HG03039 (cell line): ENCODE data around the gene C16orf74.

ENCODE experiments used
- ATAC-seq: cut with Tn5 transposase; IDR thresholded peaks from one replicate; pipeline ENCODE4 v1.9.1; 2021; ENCODE audit warnings: mild to moderate bottlenecking, moderate library complexity; ENCODE audit not compliant: unreplicated experiment

Gene C16orf74

DNA sequence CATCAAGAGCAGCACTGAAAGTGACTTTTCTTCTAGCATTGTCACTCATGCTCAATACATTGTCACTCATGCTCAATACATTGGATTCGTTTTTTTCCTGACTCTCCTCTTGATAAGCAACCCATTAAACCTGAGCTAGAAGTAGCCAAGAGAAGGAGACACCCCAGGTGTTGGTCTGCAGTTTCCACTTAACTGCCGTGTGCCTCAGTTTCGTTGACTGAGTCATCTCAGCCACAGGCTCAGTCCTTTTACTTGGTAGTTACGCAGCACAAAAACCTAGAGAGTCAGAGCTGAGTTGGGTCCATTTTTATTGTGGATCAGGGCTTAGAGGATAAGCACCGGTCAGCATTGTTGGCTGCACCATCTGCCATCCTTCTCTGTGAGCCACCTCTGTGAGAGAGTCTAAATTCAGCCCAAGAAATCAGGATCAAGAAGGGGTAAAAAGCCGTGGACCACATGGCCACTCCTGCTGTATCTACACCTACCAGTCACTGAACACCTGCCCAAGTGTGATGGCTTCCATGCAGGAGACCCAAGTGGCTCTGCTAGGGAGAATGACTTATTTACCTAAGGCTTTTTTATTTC, 73.4 kb downstream of the C16orf74 start:
- ATAC-seq = no peak

DNA sequence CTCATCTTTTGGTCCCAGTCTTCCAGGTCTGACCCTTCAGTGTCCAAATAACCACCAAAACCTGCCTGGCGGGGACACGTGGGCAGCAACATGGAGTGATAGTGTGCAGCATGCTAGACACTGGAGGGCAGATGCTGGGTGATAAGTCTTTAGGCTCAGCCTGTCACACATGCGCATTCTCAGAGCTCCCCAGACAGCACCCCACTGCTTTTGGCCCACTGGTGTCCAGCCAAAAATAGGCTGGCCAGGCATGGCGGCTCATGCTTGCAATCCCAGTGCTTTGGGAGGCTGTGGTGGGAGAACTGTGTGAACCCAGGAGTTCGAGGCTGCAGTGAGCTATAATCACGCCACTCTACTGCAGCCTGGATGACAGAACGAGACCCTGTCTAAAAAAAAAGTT, 74.4 kb downstream of the C16orf74 start:
- ATAC-seq = no peak

DNA sequence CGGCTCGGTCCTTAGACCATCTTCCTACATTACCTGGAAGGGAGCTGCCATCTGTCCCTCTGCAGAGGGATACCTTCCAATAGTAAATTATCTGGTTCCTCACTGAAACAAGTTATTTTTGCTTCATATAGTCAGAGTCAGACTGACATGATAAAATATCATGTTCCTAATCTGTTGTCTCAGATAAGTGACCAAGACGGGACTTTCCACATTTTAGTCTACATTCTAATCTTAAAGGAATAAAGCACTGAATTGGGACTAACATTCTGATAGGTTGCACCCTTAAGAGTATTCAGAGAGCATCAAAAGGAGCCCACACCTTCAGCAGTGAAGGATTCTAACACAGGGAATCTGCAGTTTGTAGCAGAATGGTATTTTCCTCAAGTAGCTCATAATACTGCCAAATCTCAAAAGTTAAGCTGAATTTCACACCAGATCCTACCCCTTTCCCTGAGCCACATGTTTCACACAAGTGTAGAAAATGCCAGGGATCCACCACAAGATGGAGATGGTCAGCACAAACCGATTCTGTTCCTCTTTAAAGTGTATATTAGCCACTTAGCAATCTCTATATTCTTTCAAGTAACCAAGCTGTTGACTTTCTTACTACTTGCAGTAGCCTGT, 75.5 kb downstream of the C16orf74 start:
- ATAC-seq = no peak

DNA sequence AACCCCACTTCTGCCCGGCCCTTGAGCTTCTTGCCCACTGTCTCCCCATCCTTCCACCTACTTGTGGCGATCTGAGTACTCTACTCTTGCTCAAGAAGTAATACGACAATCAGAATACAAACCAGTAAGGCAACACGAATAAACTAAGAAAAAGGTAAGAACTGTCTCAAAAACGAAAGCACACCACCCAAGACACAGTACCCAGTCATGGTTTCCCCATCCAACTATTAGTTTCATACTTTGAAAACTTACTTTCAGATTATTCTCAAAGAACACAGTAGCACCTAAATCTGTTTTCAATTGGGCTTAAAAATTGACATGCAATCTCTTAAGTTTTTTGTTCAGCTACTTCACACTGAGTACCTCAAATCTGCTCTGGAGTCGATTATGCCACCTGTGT, 76.1 kb downstream of the C16orf74 start:
- ATAC-seq = no peak

DNA sequence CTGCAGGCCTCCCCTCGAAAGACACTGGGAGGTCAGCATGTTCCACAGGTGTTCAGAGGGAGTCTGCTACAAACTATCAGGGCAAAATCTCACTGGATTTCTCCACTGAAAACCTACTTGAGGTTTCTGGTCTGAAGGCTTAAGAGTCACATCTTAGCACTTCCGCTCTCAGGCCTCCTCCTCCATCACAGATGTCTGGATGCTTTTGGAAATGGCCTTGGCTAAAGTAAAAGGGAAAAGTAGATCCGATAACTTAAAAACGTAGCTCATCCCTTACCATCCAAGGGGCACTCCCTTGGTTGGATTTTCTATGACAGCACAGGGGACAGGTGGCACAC, 76.5 kb downstream of the C16orf74 start:
- ATAC-seq = no peak

DNA sequence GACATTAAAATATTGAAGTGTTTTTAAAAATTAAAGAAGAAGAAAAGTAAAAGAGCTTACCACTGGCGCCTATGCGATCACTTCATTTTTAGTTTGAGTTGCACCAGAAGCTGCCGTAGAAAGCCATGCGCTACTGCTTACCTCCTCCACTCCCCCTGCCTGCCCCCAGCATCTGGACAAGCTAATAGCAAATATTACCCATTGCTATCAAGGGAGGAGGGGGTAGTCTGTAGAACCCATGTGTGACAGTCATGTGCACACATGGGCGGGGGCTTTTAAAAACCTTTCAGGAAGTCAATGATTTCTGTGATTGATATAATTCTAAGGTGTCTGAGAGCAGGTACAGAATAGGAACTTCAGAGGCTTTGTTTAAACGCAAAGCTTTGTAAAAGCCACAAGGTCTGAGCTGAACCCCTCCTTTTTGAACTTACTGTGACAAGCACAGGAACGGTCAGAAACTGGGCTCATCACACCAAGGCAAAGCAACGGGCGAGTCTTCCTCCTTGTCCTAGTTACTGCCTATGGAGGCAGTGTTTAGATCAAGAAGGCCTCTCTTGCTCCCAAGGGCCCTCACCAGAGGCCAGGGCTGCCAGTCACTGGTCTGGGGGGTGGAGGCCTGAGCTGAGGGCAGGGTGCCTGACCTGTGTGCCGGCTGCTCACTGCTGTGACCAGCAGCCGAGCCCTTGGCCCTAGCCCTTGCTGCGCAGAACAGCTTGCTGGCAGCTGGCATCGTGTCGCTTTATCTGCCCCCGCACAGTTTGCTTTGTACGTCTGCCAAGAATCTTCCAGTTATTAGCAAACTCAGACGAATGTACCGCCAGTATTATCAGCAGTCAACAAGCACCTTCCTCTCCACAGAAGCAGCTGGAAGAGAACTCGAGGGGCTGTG, 77.1 kb downstream of the C16orf74 start:
- ATAC-seq = no peak

DNA sequence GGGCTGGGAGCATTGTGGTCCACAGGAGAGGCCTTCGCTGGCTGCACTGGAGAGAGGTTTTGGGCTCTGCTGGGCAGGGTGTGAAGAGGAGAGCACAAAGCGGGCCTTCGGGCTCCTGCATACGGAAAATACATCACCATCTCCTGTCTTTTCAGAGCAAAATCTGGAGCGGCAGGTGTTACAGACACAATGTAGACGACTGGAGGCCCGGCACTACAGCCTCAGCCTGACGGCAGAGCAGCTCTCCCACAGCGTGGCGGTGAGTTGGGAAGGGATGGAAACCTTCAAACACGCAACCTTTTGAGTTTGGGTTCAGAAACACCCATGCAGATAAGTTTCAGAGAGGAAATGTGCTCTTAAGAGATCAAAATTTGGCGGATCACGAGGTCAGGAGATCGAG, 80.1 kb downstream of the C16orf74 start:
- ATAC-seq = no peak

DNA sequence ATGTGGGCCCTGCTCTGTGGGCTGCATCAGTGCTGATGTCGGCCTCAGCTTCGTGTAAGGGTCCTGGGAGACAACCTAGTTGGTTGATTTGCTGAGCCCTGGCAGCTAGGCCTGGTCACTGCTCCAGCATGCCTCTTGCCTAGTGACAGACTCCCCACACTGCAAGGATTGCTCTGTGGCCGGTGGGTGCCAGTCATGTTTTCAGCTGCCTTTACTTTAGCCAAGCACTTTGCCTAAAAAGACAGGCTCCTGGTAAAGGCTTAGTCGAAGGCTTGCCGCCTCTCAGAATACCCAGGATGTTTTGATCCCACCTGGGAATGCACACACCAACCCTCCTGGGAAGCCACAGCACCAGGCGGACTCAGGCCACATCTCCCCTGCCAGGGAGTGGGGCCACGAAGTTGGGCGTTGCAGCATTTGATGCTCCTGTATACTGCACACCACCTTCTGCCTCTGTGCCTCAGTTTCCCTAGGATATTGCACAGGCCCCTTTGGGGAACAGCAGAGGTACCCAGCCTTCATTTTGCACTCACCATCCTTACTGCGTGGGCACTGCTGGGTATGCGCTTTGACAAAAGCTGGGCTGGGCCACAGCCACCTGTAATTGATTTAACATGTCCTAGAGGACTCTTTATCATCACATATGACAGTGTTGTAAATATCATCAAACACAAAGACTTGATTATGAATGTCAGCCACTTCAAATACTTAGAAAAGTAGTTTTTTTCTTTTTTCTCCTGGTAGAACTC, 82.0 kb downstream of the C16orf74 start:
- ATAC-seq = no peak

DNA sequence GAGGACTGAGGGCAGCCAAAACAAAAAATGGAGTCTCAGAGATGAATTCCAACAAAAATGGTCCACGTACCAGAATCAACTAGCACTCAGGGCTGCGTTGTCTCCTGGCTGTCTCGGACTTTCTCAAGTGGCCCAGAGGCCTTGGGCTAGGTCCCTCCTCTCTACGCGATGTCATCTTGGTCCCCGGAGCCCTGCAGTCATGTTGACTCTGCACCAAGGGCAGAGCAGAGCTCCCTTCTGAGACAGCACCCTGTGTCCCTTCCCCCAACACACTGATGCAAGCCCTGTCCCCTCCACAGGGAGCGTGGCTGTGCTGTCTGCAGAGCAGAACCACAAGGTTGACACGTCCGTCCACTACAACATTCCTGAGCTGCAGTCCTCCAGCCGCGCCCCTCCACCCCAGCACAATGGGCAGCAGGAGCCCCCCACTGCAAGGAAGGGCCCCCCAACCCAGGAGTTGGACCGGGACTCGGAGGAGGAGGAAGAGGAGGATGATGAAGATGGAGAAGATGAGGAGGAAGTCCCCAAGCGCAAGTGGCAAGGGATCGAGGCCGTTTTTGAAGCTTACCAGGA, 83.0 kb downstream of the C16orf74 start:
- ATAC-seq = no peak

DNA sequence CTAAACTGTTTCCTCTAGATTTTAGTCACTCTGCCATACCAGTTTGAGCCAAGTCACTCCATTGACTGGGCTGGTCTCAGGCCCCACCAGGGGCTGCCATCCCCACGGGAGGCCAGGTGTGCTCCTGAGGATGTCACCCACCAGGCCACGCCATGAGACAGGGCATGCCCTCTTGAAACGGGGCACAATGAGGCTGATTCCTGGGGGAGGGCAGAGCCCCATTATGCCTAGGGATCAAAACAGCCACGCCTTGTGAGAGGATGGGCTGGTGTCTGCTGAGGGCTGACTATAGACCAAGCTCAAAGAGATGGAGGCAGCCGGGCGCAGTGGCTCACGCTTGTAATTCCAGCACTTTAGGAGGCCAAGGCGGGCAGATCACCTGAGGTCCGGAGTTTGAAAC, 83.6 kb downstream of the C16orf74 start:
- ATAC-seq = no peak

DNA sequence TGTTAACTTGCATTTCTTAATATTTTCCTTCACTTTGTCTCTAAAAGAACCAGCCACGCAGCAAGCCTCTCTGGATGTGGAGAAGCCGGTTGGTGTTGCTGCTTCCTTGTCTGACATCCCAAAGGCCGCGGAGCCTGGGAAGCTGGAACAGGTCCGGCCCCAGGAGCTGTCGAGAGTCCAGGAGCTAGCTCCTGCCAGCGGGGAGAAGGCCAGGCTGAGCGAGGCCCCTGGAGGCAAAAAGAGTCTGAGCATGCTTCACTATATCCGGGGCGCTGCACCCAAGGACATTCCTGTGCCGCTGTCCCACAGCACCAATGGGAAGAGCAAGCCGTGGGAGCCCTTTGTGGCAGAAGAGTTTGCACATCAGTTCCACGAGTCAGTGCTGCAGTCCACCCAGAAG, 85.0 kb downstream of the C16orf74 start:
- ATAC-seq = no peak

DNA sequence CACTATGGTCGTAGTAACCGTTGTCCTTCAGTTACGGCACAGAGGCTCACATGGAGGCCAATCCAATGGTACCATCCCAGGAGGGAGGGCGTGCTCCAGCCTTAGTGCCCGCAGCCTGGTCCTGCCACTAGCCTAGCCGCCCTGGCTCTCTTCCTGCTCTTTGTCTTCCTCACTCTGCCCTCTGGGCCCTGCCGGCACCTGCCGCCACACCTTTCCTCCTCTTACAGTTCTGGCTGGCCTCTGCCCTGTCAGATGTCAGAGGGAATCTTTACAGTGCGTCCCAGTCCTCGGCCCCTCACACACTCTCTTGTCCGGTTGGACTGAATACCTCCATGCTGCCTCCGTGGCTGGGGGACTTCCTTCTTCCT, 85.5 kb downstream of the C16orf74 start:
- ATAC-seq = no peak

DNA sequence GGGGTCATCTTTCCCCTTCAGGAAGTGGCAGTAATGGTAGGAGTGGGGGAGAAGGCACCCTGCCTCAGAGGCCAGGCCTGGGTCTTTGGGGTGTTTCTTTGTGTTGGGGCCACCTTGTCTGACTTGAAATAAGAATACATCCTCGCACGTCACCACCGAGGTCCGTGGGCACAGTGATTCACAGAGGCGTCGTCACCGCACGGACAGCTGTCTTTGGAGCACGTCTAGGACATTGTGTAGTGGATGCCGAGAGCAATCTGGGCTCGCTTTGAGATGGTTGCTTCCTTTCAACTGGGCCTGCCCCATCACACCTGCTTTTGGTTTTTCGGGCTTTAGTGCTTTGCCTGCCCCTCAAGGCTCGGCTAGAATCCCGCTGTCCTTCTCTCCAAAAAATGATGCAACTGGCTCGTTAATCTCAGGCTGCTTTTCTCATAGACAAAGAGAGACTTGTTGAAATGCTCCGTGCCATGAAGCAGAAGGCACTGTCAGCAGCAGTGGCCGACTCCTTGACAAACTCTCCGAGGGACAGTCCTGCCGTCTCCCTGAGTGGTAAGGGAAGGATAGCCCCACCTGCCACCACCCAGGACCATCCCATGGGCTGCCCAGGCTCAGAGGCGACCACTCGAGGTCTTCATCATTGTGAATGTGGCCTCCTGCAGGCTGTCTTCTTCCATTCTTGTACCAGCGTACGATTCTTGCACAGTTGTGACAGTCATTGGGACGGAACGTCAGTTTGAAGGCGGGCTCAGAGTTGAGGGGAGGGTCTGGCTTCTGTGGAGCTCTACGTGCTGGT, 86.1 kb downstream of the C16orf74 start:
- ATAC-seq = no peak

DNA sequence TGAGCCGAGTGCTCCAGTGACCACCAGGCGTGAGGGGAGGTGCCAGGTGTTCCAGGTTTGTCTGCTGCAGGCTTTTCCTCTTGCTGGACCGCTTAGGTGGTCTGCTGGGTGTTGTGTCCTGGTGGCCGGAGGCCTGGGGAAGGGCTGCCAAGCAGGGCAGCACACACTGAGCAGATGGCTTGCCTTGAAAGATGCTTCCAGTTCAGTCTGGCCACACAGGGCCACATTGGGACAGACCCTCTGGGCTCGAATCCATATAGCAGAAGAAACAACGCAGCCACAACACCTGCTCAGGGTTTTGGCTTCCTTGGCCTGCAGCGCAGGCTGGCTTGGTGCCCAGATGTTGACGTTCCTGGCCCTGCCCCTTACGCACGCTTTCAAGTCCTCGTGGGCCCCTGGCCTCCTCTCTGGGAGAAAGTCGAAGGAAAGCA, 87.0 kb downstream of the C16orf74 start:
- ATAC-seq = no peak

DNA sequence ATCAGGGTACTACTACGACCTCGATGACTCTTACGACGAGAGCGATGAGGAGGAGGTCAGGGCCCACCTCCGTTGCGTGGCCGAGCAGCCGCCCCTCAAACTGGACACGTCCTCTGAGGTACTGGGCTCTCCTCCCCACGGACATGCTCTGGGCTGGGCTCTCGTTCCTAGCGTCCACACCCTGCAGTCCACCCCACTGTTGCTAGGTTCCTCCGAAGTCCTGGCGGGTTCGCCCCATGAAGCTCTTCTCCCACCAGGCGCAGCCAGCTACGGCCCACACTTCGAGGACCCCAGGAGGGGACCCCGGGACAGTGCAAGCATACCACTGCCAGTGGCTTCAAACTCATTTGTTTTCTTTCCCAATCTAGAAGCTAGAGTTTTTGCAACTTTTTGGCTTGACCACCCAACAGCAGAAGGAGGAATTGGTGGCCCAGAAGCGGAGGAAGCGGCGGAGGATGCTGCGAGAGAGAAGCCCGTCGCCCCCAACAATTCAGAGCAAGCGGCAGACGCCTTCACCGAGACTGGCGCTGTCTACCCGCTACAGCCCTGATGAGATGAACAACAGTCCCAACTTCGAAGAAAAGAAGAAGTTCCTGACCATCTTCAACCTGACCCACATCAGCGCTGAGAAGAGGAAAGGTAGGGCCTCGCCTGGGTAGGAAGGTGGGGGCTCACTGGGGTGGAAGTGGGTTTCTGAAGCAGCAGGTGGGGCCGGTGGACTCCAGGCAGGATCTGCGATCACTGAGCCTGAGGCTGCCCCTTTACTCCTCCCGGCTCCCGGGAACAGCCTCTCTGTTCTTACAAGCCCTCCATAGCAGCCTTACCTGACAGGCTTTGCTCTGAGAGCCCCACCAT, 87.7 kb downstream of the C16orf74 start:
- ATAC-seq = no peak

DNA sequence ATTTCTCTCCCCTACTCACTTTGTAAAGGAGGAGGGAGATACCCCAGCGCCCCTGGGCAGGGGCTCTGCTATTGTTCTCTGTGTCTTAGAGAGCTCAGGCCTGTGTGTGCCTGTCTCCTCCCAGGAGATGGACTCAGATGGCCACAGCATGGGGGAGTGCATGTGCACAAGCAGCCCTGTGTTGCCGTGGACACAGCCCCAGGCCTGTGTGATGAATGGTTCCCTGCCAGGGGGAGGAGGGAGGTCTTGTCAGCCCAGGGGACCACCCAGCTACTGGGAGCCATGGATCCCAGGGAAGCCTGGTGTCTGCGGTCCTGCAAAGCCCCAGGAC, 88.4 kb downstream of the C16orf74 start:
- ATAC-seq = no peak

DNA sequence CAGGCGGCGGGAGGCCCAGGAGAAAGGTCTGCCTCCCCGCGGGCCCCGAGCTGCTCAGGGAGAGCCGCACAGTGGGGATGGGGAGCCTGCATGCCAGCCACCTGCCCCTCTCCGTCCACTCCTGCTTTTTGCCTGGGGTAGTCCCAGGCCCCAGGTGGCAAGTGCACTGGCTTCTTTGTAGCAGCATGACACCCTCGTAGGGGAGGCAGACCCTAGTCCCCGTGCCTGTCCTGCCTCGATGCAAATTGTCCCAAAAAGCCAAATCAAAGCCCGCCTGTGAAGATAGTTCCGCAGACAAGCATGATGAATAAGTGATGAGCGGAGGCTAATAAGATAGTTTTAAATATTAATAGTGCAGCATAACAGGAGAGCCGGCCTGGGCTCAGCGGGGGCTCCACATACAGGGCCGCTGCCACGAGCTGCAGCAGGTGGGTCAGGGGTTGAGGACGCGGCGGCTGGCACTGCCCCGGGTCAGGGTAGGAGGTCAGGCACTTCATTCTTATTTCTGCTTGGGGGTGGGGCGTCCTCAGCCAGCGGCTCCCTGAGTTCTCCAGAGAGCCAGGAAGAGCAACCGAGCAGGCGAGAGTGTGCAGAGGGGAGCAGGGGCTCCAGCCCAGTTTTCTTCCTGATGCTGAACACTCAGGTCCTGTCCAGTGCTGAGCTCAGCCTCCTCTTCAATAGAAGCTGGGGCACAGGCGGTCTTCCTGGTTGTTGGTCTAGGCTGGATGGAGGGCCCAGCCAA, 89.0 kb downstream of the C16orf74 start:
- no peak for ATAC-seq

DNA sequence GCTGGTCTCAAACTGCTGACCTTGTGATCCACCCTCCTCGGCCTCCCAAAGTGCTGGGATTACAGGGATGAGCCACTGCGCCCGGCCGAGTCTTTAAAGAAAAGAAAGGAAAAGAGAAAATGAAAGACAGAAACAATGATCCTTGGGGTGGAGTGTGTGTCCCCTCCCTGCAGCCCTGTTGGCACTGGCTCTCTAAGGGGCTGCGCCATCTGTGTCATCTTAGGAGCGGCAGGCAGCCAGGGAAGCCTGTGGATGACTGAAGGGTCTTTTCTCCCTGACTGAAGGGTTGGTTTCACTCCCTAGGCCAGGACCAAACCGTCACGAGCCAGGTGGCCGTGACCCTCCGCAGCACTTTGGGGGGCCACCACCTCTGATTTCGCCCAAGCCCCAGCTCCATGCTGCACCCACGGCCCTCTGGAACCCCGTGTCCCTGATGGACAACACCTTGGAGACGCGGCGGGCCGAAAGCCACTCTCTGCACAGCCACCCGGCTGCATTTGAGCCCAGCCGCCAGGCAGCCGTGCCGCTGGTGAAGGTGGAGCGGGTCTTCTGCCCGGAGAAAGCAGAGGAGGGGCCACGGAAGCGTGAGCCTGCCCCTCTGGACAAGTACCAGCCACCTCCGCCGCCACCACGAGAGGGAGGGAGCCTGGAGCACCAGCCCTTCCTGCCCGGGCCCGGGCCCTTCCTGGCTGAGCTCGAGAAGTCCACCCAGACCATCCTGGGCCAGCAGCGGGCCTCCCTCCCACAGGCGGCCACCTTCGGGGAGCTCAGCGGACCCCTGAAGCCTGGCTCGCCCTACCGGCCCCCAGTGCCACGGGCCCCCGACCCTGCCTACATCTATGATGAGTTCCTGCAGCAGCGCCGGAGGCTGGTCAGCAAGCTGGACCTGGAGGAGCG, 89.8 kb downstream of the C16orf74 start:
- ATAC-seq = no peak
